H1 (cell line): ENCODE measurements around the gene ZNF277. TPM values are rescaled to one million over a fixed set of nuclear protein-coding genes. Genes with fewer than 3 reads are reported as not detected.

ENCODE experiments used
- ASH2L ChIP-seq: fragments of 200-600, 300-600 bp; sonication (generic); IDR thresholded peaks from one replicate; pipeline ENCODE4 v1.7.1; 2017; ENCODE audit warnings: low read length
- TCF12 ChIP-seq: IDR thresholded peaks from 2 replicates; pipeline ENCODE4 v1.6.1; 2011; ENCODE audit warnings: low read depth, mild to moderate bottlenecking, low read length
- polyA plus RNA-seq, 7 experiments: library from polyadenylated mRNA; depleted of rRNA in 3 of 7; stranded (reverse) in 5 of 7; unstranded in 2 of 7; fragments of >200 nt in 5 of 7; fragments of 200-250 nt in 2 of 7; gene quantifications; 1 replicate in 5 of 7; 2 replicates in 1 of 7; 4 replicates in 1 of 7; pipeline versions ENCODE4 v1.2.1 to v1.2.3, GENCODE V29; 2011 to 2013; ENCODE audit warnings: missing spikeins in 2 of 7, mixed read lengths in 2 of 7
- total RNA-seq: library from RNA; stranded (reverse); fragmentation: NEBNext Ultra II Directional; extraction: Animal tissue kit (Norgen Biotek cat#: 25700); gene quantifications from 2 replicates; pipeline ENCODE4 v1.2.1, GENCODE V29; 2021

The ZNF277 gene
- total and polyA plus RNA-seq, 2 of the 8 experiments (the other 6 are each of a cell fraction or from before 2014, with no cell fraction given) = 5.1 to 21.7 TPM

DNA sequence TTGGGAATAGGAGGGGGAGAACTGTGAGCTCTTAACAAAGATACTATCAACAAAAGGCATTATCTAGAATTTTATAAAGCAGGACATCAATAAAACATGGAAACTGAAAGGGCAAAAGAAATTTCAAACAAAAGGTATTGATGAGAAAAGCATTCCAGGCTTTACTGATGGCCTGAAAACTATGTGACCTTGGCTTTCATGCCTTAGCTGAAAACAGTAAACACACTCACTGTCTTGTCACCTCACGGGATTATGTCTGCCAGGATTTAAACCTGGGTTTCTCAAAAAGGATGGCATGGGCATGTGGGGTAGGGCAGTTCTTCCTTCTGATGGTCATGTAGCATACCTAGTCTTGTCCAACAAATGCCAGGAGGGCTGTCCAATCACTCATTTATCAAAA lies 23.2 kb upstream of the ZNF277 start (continued):
- no peak for TF ChIP-seq TCF12
- TF ChIP-seq ASH2L = no peak
